ENCODE results near the gene NOL9.

NOL9 gene

GRCh38 chr1:6547301-6547700 is 7.0 kb downstream of the NOL9 start:
- no peak for DNase-seq (ENCODE audit: low read depth in 1 of 2, low spot score in 1 of 2)
- H3K4me3 ChIP-seq (replicated peaks; ENCODE audit: insufficient read depth, low read length): no peak overlapping the region
- H3K27ac ChIP-seq (replicated peaks): no peak overlapping the region
- TF ChIP-seq POLR2AphosphoS5 (IDR thresholded peaks at IDR 0.05; ENCODE audit: low read depth): no peak
- no peak for TF ChIP-seq REST (IDR thresholded peaks at IDR 0.05; ENCODE audit: insufficient replicate concordance, low read depth)
- TF ChIP-seq GABPA (IDR thresholded peaks at IDR 0.05; ENCODE audit: low read depth): no peak
- TF ChIP-seq CTCF (IDR thresholded peaks at IDR 0.05; ENCODE audit: insufficient read depth, low read length): no peak
- TF ChIP-seq SPI1 (IDR thresholded peaks at IDR 0.05; ENCODE audit: borderline replicate concordance, low read depth): no peak
- no peaks in the 10 kb centered on the region for H3K27me3 ChIP-seq (ENCODE audit: insufficient read depth, poor library complexity, severe bottlenecking)

- TF ChIP-seq REST (IDR thresholded peaks at IDR 0.05; ENCODE audit: insufficient replicate concordance, low read depth) (no peak), GABPA (IDR thresholded peaks at IDR 0.05; ENCODE audit: low read depth) (no peak), POLR2AphosphoS5 (IDR thresholded peaks at IDR 0.05; ENCODE audit: low read depth) (no peak), CTCF (IDR thresholded peaks at IDR 0.05; ENCODE audit: insufficient read depth, low read length) (no peak), SPI1 (IDR thresholded peaks at IDR 0.05; ENCODE audit: borderline replicate concordance, low read depth) (no peak)
- H3K4me3 ChIP-seq (replicated peaks; ENCODE audit: insufficient read depth, low read length): no peak overlapping the region
- H3K27me3 ChIP-seq (ENCODE audit: insufficient read depth, poor library complexity, severe bottlenecking): no peaks in the 10 kb centered on the region
- DNase-seq (ENCODE audit: low read depth in 1 of 2, low spot score in 1 of 2): no peak
- no peak overlapping the region for H3K27ac ChIP-seq (replicated peaks)
Measured at GRCh38 chr1:6546326-6546725, 8.0 kb downstream of the NOL9 start.

- TF ChIP-seq GABPA (IDR thresholded peaks at IDR 0.05; ENCODE audit: low read depth) (no peak), SPI1 (IDR thresholded peaks at IDR 0.05; ENCODE audit: borderline replicate concordance, low read depth) (no peak), POLR2AphosphoS5 (IDR thresholded peaks at IDR 0.05; ENCODE audit: low read depth) (no peak), CTCF (IDR thresholded peaks at IDR 0.05; ENCODE audit: insufficient read depth, low read length) (no peak), REST (IDR thresholded peaks at IDR 0.05; ENCODE audit: insufficient replicate concordance, low read depth) (no peak)
- no peak overlapping the region for H3K4me3 ChIP-seq (replicated peaks; ENCODE audit: insufficient read depth, low read length)
- no peak overlapping the region for H3K27ac ChIP-seq (replicated peaks)
- no peaks in the 10 kb centered on the region for H3K27me3 ChIP-seq (ENCODE audit: insufficient read depth, poor library complexity, severe bottlenecking)
- no peak for DNase-seq (ENCODE audit: low read depth in 1 of 2, low spot score in 1 of 2)
Measured at GRCh38 chr1:6545276-6546112, 8.8 kb downstream of the NOL9 start.
